IPS-18a (cell line): ENCODE data around the gene MIOX.

Experiments
- H3K27ac ChIP-seq: one replicate; pipeline ENCODE4 v1.5.1; 2013; ENCODE audit warnings: low read length
- H3K27me3 ChIP-seq: one replicate; pipeline ENCODE4 v1.6.1; 2013; ENCODE audit warnings: mild to moderate bottlenecking, low read length; ENCODE audit not compliant: control insufficient read depth, insufficient read depth
- H3K36me3 ChIP-seq: one replicate; pipeline ENCODE4 v1.6.1; 2013; ENCODE audit warnings: low read depth, low read length; ENCODE audit not compliant: control insufficient read depth
- H3K4me1 ChIP-seq: one replicate; pipeline ENCODE4 v1.6.1; 2013; ENCODE audit warnings: low read depth, low read length; ENCODE audit not compliant: control insufficient read depth
- H3K4me3 ChIP-seq: one replicate; pipeline ENCODE4 v1.5.1; 2013; ENCODE audit warnings: low read length
- H3K9ac ChIP-seq: one replicate; pipeline ENCODE4 v1.6.1; 2013; ENCODE audit warnings: mild to moderate bottlenecking, low read length, moderate library complexity
- H3K9me3 ChIP-seq: one replicate; pipeline ENCODE4 v1.6.1; 2013; ENCODE audit warnings: low read depth, low read length; ENCODE audit not compliant: control insufficient read depth

Gene MIOX

DNA sequence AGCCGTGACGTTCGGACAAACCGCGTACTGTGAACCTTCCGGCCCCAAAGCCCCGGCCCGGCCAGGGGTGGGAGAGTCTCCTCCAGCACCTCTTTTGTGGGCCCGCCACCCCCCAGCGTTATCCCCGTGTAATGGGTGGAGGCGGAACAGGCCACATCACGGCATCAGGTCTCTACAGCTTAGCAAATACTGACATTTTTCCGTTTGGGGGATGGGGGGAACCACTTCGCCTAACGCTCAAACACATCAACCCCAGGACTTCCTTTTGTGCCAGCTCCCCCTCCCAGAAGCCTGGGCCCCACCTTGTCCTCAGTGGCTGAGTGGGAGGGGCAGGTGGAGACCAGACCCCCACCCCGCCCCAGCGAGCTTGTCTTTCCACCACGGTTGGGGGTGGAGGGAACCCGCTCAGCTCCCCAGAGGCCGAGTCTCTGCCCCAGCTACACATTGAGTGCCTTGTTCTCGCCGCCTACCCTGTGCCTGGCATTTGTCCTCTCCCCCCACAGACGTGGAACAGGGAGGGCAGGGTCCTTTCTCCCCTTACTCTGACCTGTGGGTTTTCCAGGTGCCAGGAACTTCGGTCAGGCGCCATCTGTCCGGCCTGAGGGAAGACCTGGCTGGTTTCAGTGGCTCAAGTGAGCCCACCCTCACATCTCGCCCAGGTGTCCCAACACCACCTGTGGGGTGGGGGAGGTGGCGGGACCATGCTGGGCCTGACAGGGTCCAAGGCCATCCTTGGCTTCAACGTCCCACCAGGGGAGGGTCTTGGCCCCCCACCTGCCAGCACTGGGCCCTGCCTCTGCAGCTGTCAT is 41.4 kb upstream of the MIOX start:
- Histone ChIP-seq H3K9ac (no peak overlapping the region), H3K9me3 (no peaks in the 10 kb centered on the region), H3K4me1 (no peaks in the 10 kb centered on the region), H3K27ac (no peak overlapping the region), H3K27me3 (no peaks in the 10 kb centered on the region), H3K36me3 (peaks cover 18% of the 10 kb centered on the region), H3K4me3 (no peak overlapping the region)

DNA sequence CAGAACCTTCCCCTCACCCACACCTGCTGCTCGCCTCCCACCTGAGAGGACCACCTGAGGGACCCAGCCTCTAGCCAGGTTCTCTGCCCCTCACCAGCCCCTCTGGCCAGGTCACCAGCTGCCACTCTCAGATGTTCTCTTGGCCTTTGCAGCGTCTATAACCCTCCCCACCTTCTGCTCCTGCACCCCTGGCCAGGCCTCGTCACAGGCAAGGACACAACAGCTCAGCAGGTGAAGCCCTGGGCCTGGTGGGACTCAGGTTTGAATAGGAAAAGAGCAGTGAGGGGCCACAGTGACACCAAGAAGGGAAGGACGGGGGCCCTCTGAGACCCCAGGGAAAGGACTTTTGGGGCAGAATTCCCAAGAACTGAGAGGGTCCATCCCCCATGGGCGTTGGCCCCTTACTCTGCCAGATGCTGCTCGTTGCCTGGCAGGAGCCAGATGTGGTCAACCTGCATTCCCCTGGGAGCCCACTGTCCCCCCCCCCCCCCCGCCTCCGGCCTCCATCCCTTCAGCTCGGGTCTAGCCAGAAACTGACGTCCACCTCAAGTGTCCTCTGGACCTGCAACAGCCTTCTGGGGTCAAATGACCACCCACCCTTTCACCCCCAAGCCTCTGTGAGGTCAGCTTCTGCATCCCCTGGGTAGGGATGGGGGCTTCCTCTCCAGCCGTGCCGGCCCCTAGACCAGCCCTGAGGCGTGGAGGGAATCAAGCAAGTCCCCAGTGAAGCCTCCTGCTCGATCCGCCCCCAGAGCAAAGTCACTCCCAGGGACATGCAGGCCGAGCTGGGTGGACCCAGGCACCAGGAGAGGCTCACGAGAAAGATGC is 40.6 kb upstream of the MIOX start:
- Histone ChIP-seq H3K4me3 (no peak overlapping the region), H3K9me3 (no peaks in the 10 kb centered on the region), H3K27ac (no peak overlapping the region), H3K9ac (no peak overlapping the region), H3K4me1 (no peaks in the 10 kb centered on the region), H3K27me3 (no peaks in the 10 kb centered on the region), H3K36me3 (peaks cover 18% of the 10 kb centered on the region)

DNA sequence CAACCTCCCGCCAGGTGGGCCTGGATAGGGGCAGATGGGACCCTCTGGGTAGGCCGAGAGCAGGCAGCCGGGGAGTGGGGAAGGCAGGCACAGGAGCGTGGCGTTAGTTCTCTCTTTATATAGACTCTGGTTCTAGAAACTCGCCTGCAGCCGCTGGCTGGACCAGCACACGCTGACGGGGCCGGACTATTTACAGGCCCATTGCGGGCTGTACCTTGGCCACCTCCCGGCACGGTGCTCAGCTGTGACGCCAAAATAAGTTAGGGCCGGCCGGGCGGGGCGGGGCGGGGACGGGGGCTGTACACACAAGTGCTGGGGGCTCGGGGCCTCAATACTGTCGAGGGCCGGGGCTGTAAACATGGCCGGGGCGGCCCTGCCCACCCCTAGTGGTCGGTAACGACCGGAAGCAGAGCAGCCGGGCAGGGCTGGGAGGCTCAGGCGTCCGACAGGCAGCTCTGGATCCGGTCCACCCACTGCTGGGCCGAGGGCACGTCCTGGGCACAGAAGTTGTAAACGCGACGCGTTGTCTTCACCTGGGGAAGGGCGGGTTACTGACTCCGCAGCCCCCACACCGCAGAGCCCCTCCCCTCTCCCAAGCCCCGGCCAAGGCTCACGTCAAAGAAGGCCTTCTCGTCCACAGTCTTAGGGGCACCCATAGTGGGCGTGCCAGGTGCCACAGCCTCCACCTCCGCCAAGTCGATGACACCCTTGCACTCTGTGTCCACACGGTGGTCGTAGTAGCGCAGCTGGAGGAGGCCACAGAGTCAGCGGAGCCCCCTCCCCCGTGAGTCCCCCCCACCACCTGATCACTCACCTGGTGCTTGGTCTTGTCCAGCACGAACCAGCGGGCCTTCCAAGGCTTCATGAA is 39.7 kb upstream of the MIOX start:
- Histone ChIP-seq H3K36me3 (peaks cover 18% of the 10 kb centered on the region), H3K9me3 (no peaks in the 10 kb centered on the region), H3K27ac (no peak overlapping the region), H3K4me3 (no peak overlapping the region), H3K9ac (no peak overlapping the region), H3K4me1 (no peaks in the 10 kb centered on the region), H3K27me3 (no peaks in the 10 kb centered on the region)

DNA sequence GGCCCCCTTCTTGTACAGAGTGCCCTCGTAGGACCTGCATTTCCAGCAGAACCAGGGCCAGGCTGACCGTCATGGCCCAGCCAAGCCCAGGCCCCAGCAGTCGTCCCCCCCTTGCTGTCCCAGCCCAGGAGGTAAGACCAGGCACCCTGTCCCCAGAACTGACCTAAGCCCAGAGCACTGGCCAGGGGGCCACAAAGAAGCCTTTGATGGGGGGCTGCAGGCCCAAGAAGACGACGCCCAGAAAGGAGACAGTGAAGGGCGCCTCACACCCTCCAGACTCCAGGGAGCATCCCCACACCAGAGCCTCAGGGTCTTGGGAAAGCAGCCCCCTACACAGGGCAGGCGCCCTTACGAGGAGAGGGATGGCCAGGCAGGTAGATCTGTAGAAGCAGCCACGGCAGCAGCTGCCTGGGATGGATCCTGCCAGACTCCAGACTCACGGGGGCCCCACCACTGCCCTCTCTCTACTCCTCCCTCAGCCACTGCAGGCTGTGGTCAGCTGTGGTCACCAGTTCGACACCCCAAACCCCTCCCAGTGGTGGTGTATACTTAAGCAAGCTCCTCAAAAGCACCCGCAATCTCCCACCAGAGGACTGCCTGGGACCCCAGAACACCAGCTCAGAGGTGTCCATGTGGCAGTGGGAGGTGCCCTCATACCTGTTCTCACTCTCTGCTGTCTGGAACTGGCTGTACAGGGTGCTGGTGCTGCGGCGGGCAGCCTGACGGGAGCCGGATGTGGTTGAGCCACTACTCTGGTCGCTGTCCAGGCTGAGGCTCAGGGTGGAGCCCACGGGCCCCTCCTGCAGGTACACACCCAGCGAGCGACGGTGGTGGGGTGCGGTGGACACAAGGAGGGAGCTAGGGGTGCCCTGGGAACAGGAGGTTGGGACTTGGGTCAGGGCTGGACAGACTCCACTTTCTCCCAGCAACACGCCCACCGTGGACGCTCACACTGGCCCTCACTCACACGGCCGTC is 38.8 kb upstream of the MIOX start:
- Histone ChIP-seq H3K27ac (no peak overlapping the region), H3K9me3 (no peaks in the 10 kb centered on the region), H3K27me3 (no peaks in the 10 kb centered on the region), H3K36me3 (peaks cover 19% of the 10 kb centered on the region), H3K9ac (no peak overlapping the region), H3K4me3 (no peak overlapping the region), H3K4me1 (no peaks in the 10 kb centered on the region)

DNA sequence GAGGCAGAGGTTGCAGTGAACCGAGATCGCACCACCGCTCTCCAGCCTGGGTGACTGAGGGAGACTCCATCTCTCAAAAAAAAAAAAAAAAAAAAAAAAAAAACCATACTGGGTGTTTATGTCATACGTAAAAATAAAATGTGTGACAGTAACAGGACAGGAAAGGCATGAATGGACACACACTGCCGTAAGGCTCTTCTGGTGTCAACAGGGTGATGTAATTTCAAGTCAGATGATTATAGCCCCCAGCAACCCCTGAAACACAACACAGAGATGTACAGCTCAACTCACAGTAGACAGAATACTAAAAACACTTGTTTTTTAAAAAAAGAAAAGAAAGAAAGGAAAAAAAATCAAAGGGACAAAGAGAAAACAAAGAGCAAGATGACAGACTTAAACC is 34.0 kb upstream of the MIOX start:
- peaks cover 38% of the 10 kb centered on the region for H3K36me3 ChIP-seq
- H3K4me3 ChIP-seq = no peak overlapping the region

DNA sequence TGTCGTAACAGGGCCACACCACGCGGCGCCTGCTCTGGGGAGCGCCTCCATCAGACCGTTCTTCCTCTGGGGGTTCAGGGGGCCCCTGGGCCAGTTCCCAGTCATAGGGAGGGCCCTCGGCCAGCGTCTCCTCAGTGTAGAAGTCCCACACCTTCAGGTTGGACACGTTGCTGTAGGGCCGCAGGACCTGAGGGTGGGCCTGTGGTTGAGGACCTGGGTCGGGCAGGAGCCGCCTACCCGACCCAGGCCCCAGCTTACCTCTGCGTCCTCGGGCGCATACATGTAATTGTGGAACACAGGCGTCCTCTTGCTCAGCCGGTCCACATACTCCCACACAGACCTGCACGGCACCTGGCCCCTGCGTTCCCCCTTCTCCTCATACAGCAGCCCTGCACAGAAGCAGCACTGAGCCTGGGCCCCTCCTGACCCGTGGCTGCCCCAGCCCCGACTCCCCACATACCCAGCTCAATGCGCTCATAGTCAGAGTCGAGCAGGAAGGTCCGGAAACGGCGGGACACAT is 32.0 kb upstream of the MIOX start:
- Histone ChIP-seq H3K27me3 (no peaks in the 10 kb centered on the region), H3K4me1 (no peaks in the 10 kb centered on the region), H3K9ac (no peak overlapping the region), H3K27ac (no peak overlapping the region), H3K36me3 (peaks cover 35% of the 10 kb centered on the region), H3K4me3 (no peak overlapping the region), H3K9me3 (no peaks in the 10 kb centered on the region)

More for the DNA sequence above, 34.0 kb upstream of the MIOX start:
- Histone ChIP-seq H3K27me3 (no peaks in the 10 kb centered on the region), H3K4me1 (no peaks in the 10 kb centered on the region), H3K9me3 (no peaks in the 10 kb centered on the region), H3K27ac (no peak overlapping the region), H3K9ac (no peak overlapping the region)

DNA sequence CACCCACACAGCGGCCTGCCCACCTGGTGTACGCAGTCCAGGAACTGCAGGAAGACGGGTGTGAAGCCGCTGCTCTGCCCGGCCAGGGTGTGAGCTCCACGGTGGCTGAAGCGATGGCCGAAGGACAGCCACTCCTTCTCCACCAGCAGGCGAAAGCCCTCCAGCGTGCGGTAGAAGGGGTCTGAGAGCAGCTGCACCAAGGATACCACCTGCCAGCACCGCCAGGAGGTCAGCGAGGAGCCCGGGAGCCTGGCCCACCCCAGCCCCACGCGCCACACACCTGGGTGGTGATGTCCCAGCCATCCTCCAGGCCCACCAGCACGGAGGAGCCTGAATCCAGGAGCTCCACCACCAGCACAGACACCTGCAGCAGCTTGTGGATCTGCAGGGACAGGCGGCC is 31.5 kb upstream of the MIOX start:
- no peak overlapping the region for H3K27ac ChIP-seq
- H3K4me1 ChIP-seq = no peaks in the 10 kb centered on the region
- H3K27me3 ChIP-seq = no peaks in the 10 kb centered on the region
- H3K4me3 ChIP-seq = no peak overlapping the region
- no peak overlapping the region for H3K9ac ChIP-seq
- H3K9me3 ChIP-seq = no peaks in the 10 kb centered on the region
- H3K36me3 ChIP-seq = peaks cover 41% of the 10 kb centered on the region

DNA sequence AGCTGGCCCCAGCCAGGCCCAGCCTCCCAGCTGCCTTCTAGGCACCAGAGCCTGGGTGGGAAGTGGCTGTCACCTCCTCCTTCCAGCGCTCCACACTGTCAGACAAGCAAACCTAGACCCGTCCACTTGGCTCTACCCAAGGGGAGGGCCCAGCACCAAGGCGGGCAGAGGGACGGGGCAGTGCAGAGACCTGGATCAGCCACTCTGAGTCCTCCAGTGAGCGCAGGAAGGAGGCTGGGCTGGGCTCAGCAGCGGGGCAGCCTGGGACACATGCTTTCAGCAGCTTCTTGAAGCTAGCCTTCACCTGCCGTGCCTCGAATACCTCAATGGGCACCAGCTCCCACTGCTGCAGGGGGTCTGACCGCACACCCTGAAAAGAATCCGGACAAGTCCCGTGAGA is 30.6 kb upstream of the MIOX start:
- H3K9me3 ChIP-seq = no peaks in the 10 kb centered on the region
- H3K36me3 ChIP-seq = peaks cover 49% of the 10 kb centered on the region
- no peak overlapping the region for H3K9ac ChIP-seq

DNA sequence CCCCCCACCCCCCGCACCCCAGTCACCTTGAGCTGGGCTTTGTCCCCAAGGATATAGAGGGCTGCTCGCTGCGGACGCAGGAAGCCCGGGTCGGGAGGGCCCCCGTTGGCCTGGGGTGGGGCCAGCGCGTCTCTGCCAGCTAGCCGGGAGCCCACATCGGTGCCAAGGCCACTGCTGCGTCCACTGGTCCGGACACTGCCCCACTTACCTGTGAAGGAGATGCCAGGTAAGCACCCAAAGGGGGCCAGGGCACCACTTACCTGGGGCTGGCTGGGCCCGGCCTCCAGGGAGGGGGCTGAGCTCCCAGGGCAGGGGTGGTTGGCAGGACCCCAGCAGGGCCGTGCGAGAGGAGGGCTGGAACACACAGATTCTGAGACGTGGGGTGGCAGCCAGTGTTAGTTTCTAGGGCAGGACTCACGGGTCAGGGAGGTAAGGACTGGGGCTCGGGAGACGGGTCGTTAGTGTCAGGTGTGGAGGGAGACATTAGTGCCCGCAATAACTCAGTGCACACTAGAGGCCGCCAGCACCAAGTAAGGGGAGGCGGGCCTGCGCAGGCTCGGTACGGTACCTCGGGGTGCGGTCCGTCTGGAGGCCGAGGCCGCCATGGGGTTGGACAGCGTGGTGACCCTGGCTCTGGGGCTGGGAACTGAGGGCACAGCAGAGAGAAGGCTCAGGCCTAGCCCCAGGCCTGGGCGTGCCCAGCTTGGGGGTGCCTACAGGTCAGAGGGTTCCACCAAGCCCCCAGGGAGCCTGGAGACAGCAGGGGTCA is 30.0 kb upstream of the MIOX start:
- H3K27ac ChIP-seq = no peak overlapping the region
- H3K4me1 ChIP-seq = no peaks in the 10 kb centered on the region
- H3K36me3 ChIP-seq = peaks cover 53% of the 10 kb centered on the region
- H3K9me3 ChIP-seq = no peaks in the 10 kb centered on the region
- no peaks in the 10 kb centered on the region for H3K27me3 ChIP-seq
- H3K4me3 ChIP-seq = no peak overlapping the region
- H3K9ac ChIP-seq = no peak overlapping the region

More for the DNA sequence above, 30.6 kb upstream of the MIOX start:
- H3K27ac ChIP-seq = no peak overlapping the region
- H3K4me1 ChIP-seq = no peaks in the 10 kb centered on the region
- H3K4me3 ChIP-seq = no peak overlapping the region
- no peaks in the 10 kb centered on the region for H3K27me3 ChIP-seq

DNA sequence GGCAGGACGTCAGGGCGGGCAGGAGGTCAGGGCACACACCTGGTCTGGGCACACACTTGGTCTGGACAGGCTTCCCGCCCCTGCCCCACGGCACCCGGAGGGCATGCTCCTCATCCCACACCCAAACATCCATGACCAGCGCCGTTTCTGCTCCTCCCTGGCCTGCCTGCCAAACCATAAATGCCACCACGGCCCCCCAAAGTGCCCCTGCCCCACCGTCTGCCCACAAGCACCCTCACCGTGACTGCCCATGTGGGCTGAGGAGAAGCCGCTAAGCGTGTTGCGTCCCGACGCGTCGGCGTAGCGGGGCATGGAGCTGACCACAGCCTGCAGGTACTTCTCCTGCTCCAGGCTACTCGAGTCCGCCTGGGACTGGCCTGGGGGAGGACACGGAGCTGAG is 27.6 kb upstream of the MIOX start:
- H3K36me3 ChIP-seq = peaks cover 68% of the 10 kb centered on the region

More for the DNA sequence above, 27.6 kb upstream of the MIOX start:
- H3K9me3 ChIP-seq = no peaks in the 10 kb centered on the region
- H3K27ac ChIP-seq = no peak overlapping the region
- H3K9ac ChIP-seq = no peak overlapping the region
- no peak overlapping the region for H3K4me3 ChIP-seq
- H3K27me3 ChIP-seq = no peaks in the 10 kb centered on the region
- no peaks in the 10 kb centered on the region for H3K4me1 ChIP-seq
